Neural cell (in vitro differentiated cells): ENCODE data around the gene NRG2. TPM values are rescaled to one million over a fixed set of nuclear protein-coding genes. Genes with fewer than 3 reads are reported as not detected.

Experiments used
- H2AFZ ChIP-seq: fragments of 200-600, 300-800 bp; sonication (generic), shearing (Covaris generic); 2 replicates; pipeline ENCODE4 v1.6.0; 2014; ENCODE audit warnings: low read depth, mild to moderate bottlenecking, antibody characterized with exemption, low read length, moderate library complexity
- H3F3A ChIP-seq: fragments of 200-600 bp; shearing (Covaris generic); 2 replicates; pipeline ENCODE4 v1.6.1; 2016; ENCODE audit warnings: mild to moderate bottlenecking, moderate library complexity, mixed read lengths, antibody characterized with exemption, low read length; ENCODE audit not compliant: insufficient read depth, poor library complexity, severe bottlenecking
- H3K27ac ChIP-seq: fragments of 200-600, 300-800 bp; sonication (generic), shearing (Covaris generic); 2 replicates; pipeline ENCODE4 v1.5.1; 2014; ENCODE audit warnings: mild to moderate bottlenecking, low read length, moderate library complexity
- H3K27me3 ChIP-seq: fragments of 300-800, 200-600 bp; sonication (generic), shearing (Covaris generic); 2 replicates; pipeline ENCODE4 v1.6.0; 2014; ENCODE audit warnings: mild to moderate bottlenecking, low read depth, low read length, moderate library complexity; ENCODE audit not compliant: insufficient read depth
- H3K36me3 ChIP-seq: fragments of 300-800, 200-600 bp; sonication (generic), shearing (Covaris generic); 2 replicates; pipeline ENCODE4 v1.5.1; 2014; ENCODE audit warnings: mild to moderate bottlenecking, antibody characterized with exemption, low read length, moderate library complexity; ENCODE audit not compliant: insufficient read depth
- H3K4me2 ChIP-seq: fragments of 300-800, 200-600 bp; sonication (generic), shearing (Covaris generic); 2 replicates; pipeline ENCODE4 v1.6.0; 2014; ENCODE audit warnings: mild to moderate bottlenecking, low read length
- H3K4me3 ChIP-seq: fragments of 300-800, 200-600 bp; sonication (generic), shearing (Covaris generic); 2 replicates; pipeline ENCODE4 v1.5.1; 2014; ENCODE audit warnings: mild to moderate bottlenecking, low read length, moderate library complexity
- H3K79me2 ChIP-seq: fragments of 200-600 bp; shearing (Covaris generic); replicated peaks from 2 replicates; pipeline ENCODE4 v1.6.0; 2014; ENCODE audit warnings: mild to moderate bottlenecking, low read length, moderate library complexity; ENCODE audit not compliant: insufficient read depth
- H3K9ac ChIP-seq: fragments of 300-800, 200-600 bp; sonication (generic), shearing (Covaris generic); 2 replicates; pipeline ENCODE4 v1.6.1; 2016; ENCODE audit warnings: mild to moderate bottlenecking, low read length, mixed read lengths
- H3K9me2 ChIP-seq: fragments of 200-600 bp; shearing (Covaris generic); 2 replicates; pipeline ENCODE4 v1.6.1; 2016; ENCODE audit warnings: mild to moderate bottlenecking, low read length, mixed read lengths; ENCODE audit not compliant: insufficient read depth
- H3K9me3 ChIP-seq: fragments of 200-600, 300-800 bp; sonication (generic), shearing (Covaris generic); 2 replicates; pipeline ENCODE4 v1.6.1; 2016; ENCODE audit warnings: mild to moderate bottlenecking, mixed run types, low read length, moderate library complexity, mixed read lengths
- H4K20me1 ChIP-seq: fragments of 200-600 bp; shearing (Covaris generic); 2 replicates; pipeline ENCODE4 v1.6.1; 2016; ENCODE audit warnings: mild to moderate bottlenecking, mixed run types; ENCODE audit not compliant: insufficient read depth
- EP300 ChIP-seq: fragments of 450-650 bp; conservative IDR thresholded peaks from 2 replicates; pipeline ENCODE4 v1.6.1; 2014; ENCODE audit warnings: antibody characterized with exemption, mild to moderate bottlenecking, moderate library complexity; ENCODE audit not compliant: poor library complexity, severe bottlenecking
- EZH2 ChIP-seq: fragments of 200-600, 300-800 bp; shearing (Covaris generic), sonication (generic); IDR thresholded peaks from 2 replicates; pipeline ENCODE4 v1.6.1; 2014; ENCODE audit warnings: antibody characterized with exemption, low read length, borderline replicate concordance, mild to moderate bottlenecking; ENCODE audit not compliant: insufficient read depth, poor library complexity, severe bottlenecking
- MXI1 ChIP-seq: fragments of 450-650 bp; conservative IDR thresholded peaks from 2 replicates; pipeline ENCODE4 v1.6.1; 2014; ENCODE audit warnings: antibody characterized with exemption, mild to moderate bottlenecking; ENCODE audit not compliant: poor library complexity, severe bottlenecking
- POLR2AphosphoS5 ChIP-seq: IDR thresholded peaks from 2 replicates; pipeline ENCODE4 v1.6.1; 2012
- RAD21 ChIP-seq: fragments of 450-650 bp; conservative IDR thresholded peaks from 2 replicates; pipeline ENCODE4 v1.6.1; 2014; ENCODE audit warnings: antibody characterized with exemption, mild to moderate bottlenecking, moderate library complexity
- SMC3 ChIP-seq: fragments of 450-650 bp; conservative IDR thresholded peaks from 2 replicates; pipeline ENCODE4 v1.6.1; 2014; ENCODE audit warnings: antibody characterized with exemption, mild to moderate bottlenecking, moderate library complexity; ENCODE audit not compliant: poor library complexity
- TAF1 ChIP-seq: IDR thresholded peaks from 2 replicates; pipeline ENCODE4 v1.6.1; 2012; ENCODE audit warnings: low read depth
- polyA plus RNA-seq: library from polyadenylated mRNA; depleted of rRNA; stranded (reverse); fragments of >200 nt; gene quantifications from 2 replicates; pipeline ENCODE4 v1.2.3, GENCODE V29; 2014
- TF ChIP-seq, protein P1 (sequence below): fragments of 450-650 bp; IDR thresholded peaks from 2 replicates; pipeline ENCODE4 v1.5.1; 2014; ENCODE audit warnings: antibody characterized with exemption, mild to moderate bottlenecking, moderate library complexity; ENCODE audit not compliant: poor library complexity, severe bottlenecking
- TF ChIP-seq, protein P2 (sequence below): IDR thresholded peaks from 2 replicates; pipeline ENCODE4 v1.6.1; 2012; ENCODE audit warnings: borderline replicate concordance

Gene NRG2
- polyA plus RNA-seq, 1 donor from 2014 or later: 5.4 TPM

DNA sequence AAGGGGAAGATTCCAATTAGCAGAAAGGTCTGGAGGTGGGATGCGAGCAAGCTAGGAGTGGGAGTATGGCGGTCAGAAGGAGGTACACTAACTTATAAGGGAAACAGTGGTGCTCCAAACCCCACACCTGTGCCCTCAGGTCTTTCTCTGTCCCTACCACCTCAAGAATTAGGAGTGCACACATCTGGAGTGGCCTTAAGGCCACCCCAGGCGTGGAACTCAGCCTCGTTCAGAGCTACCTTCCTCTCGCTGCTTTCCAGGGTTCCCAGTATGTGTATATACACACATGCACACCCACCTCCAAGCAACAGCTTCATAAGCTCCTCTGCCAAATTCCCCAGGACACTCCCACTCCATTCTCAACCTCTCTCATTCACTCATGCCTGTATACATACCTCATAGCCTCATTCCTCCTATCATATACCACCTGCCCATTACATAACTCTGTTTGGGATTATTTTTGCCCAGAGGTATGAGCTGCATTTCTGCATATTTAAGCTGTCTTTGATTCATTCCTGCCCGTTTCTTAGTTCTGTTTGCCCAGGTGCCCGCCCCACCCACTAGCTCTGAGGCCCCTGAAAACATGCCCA lies 128.8 kb downstream of the NRG2 start:
- no peak overlapping the region for H3K9ac ChIP-seq
- TF ChIP-seq, protein P1, sequence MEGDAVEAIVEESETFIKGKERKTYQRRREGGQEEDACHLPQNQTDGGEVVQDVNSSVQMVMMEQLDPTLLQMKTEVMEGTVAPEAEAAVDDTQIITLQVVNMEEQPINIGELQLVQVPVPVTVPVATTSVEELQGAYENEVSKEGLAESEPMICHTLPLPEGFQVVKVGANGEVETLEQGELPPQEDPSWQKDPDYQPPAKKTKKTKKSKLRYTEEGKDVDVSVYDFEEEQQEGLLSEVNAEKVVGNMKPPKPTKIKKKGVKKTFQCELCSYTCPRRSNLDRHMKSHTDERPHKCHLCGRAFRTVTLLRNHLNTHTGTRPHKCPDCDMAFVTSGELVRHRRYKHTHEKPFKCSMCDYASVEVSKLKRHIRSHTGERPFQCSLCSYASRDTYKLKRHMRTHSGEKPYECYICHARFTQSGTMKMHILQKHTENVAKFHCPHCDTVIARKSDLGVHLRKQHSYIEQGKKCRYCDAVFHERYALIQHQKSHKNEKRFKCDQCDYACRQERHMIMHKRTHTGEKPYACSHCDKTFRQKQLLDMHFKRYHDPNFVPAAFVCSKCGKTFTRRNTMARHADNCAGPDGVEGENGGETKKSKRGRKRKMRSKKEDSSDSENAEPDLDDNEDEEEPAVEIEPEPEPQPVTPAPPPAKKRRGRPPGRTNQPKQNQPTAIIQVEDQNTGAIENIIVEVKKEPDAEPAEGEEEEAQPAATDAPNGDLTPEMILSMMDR: no peak
- TF ChIP-seq EZH2 (no peak), EP300 (no peak), MXI1 (no peak), SMC3 (no peak), POLR2AphosphoS5 (no peak), RAD21 (no peak), TAF1 (no peak)
- TF ChIP-seq, protein P2, sequence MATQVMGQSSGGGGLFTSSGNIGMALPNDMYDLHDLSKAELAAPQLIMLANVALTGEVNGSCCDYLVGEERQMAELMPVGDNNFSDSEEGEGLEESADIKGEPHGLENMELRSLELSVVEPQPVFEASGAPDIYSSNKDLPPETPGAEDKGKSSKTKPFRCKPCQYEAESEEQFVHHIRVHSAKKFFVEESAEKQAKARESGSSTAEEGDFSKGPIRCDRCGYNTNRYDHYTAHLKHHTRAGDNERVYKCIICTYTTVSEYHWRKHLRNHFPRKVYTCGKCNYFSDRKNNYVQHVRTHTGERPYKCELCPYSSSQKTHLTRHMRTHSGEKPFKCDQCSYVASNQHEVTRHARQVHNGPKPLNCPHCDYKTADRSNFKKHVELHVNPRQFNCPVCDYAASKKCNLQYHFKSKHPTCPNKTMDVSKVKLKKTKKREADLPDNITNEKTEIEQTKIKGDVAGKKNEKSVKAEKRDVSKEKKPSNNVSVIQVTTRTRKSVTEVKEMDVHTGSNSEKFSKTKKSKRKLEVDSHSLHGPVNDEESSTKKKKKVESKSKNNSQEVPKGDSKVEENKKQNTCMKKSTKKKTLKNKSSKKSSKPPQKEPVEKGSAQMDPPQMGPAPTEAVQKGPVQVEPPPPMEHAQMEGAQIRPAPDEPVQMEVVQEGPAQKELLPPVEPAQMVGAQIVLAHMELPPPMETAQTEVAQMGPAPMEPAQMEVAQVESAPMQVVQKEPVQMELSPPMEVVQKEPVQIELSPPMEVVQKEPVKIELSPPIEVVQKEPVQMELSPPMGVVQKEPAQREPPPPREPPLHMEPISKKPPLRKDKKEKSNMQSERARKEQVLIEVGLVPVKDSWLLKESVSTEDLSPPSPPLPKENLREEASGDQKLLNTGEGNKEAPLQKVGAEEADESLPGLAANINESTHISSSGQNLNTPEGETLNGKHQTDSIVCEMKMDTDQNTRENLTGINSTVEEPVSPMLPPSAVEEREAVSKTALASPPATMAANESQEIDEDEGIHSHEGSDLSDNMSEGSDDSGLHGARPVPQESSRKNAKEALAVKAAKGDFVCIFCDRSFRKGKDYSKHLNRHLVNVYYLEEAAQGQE: no peak
- no peaks in the 10 kb centered on the region for H4K20me1 ChIP-seq
- H3K9me2 ChIP-seq: no peaks in the 10 kb centered on the region
- H3K79me2 ChIP-seq: no peaks in the 10 kb centered on the region
- H3K4me3 ChIP-seq: no peak overlapping the region
- H3K4me2 ChIP-seq: no peak overlapping the region
- H3K36me3 ChIP-seq: no peaks in the 10 kb centered on the region
- no peaks in the 10 kb centered on the region for H3K27me3 ChIP-seq
- no peak overlapping the region for H3K27ac ChIP-seq
- no peaks in the 10 kb centered on the region for H3F3A ChIP-seq
- H2AFZ ChIP-seq: no peak overlapping the region
- no peaks in the 10 kb centered on the region for H3K9me3 ChIP-seq

DNA sequence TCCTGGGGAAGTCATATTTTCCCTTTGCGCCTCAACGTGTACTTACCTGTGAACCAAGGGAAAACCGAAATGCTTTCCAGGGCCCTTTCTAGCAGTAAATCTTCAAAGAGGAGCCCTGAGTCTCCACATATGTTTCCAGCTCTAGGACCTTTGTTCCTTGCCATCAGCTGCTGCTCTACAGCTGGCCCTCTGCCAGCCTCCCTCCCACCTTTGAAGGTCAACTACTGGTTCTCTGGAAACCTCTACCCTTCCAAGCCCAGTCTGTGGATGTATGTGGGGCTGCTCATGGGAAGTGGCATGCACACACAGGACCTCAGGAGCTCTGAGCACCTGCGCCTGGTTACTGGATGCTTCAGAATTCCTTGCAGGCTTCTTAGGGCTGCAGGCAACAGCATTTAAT lies 130.3 kb downstream of the NRG2 start:
- H3K4me2 ChIP-seq: no peak overlapping the region
- no peaks in the 10 kb centered on the region for H3K79me2 ChIP-seq
- no peak overlapping the region for H2AFZ ChIP-seq
- H3K9me2 ChIP-seq: no peaks in the 10 kb centered on the region
- no peaks in the 10 kb centered on the region for H3K36me3 ChIP-seq
- no peak for TF ChIP-seq RAD21
- no peak for TF ChIP-seq SMC3
- TF ChIP-seq, protein P2: no peak
- no peak for TF ChIP-seq EZH2
- TF ChIP-seq, protein P1: no peak
- no peak for TF ChIP-seq TAF1
- no peak for TF ChIP-seq EP300
- no peak for TF ChIP-seq POLR2AphosphoS5
- no peak for TF ChIP-seq MXI1
- no peak overlapping the region for H3K4me3 ChIP-seq
- no peaks in the 10 kb centered on the region for H4K20me1 ChIP-seq
- H3K9ac ChIP-seq: no peak overlapping the region
- H3K9me3 ChIP-seq: no peaks in the 10 kb centered on the region
- no peaks in the 10 kb centered on the region for H3F3A ChIP-seq
- no peaks in the 10 kb centered on the region for H3K27me3 ChIP-seq
- no peak overlapping the region for H3K27ac ChIP-seq
